ENCODE results near the gene TANC1.
"Not testable (repeated sequence)": the region's sequence is repeated elsewhere in the genome, so short reads cannot be mapped to it uniquely, and the experiment has no call there.

The TANC1 gene

DNA sequence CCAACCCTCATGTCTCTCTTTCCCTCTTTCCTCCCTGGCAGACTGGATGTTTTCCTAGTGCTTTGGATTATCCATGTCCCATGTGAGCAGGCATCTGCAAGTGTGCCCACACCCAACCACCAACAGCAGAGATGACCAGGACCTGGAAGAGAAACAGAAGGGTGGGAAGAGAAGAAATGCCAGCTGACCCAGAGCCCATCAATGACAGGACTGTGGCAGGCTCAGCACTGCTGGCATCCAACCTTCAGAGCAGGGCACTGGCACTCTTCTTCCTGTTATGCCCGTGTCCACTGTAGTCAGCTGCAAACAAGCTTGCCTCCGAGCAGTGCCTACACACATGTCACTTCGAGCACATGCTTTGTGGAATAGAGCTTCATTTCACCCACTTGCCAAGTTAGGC is 121.1 kb downstream of the TANC1 start:
- DNase-seq (ENCODE audit: low read depth), result no peak

DNA sequence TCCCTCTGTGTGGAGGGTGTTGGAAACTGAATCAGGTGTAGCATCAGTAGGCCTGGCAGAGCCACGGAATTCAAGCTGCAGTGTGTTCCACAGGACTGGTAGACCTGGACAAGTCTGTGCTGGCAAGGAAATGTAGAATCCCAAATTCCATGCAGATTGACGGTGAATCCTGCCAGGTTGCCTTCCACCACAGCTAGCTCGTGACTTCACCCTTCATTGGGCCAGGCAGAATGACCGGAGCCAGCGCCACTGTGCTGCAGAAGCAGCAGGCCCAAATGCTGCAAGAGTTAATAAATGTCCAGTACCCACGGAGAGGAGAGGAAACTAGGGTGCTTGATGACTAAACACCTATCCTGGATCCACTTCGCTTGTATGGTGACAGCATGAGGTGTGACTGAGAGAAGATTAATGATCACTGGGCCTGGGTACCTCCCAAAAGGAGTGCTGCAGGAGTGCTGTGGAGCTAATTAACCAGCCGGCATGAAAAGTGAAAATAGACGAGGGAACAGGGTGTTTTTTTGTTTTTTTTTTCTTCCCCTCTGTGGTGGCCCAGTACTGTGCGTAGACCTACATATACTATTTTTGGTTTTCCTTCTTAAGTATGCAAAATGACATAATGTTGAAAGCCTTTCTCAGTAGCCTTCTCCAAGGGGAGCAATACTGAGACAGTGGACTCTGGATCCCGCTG is 122.2 kb downstream of the TANC1 start:
- peak; percentile 53 for DNase-seq (ENCODE audit: low read depth)

DNA sequence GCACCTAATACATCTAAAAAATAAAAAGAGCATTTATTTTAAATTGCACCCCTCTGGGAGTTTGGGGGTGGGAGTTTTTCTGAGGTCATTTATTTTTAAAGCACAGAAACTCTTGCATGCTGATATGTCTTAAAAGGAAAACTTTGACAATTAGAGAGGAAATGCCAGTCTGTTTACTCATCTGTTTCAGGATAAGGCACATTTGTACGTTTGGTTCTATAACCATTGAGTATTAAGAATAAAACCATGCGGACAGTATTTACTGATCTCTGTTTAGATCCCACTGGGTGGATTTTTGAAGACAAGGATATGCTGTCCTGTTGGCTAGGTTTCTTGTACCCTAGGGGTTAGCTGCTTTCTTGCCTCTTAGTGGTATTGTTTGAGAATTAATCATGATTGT is 122.9 kb downstream of the TANC1 start:
- peak; percentile 81 for DNase-seq (ENCODE audit: low read depth)

DNA sequence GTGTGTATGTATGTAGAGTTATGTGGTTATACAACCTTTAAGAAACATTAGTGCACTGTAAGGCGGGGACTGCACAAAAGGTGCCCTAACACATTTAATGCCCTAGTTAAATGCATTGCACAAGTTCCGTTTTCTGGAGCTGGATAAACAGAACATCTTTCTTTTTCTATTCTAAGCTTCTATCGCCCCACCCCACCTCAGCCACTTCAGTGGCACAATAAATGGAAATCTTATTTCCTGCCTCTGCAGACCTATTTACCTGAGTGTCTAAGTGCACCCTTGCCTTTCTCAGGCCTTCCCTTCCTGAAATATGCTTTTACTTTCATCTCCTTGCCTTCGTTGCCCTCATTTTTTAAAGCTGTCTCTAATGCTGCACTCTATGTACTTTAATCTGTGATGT is 123.5 kb downstream of the TANC1 start:
- DNase-seq (ENCODE audit: low read depth), result no peak

DNA sequence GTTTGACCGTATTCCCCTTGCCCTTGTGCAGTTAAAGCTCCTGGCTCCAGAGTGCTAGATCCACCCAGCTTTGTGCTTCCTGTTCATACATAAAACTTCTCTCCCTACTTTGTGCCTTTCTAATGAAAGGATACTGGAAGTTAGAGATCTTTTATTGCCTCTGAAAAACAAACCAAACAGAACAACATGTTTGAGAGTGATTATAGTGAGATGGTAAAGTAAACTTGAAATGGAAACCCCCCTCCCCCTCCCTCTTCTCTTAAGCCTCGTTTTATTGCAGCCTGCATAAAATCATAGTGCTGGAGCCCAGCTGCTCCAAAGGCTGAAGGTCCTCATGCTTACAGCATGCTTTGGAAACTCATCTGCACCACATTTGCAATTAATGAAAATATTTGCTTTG is 125.1 kb downstream of the TANC1 start:
- no peak for DNase-seq (ENCODE audit: low read depth)

DNA sequence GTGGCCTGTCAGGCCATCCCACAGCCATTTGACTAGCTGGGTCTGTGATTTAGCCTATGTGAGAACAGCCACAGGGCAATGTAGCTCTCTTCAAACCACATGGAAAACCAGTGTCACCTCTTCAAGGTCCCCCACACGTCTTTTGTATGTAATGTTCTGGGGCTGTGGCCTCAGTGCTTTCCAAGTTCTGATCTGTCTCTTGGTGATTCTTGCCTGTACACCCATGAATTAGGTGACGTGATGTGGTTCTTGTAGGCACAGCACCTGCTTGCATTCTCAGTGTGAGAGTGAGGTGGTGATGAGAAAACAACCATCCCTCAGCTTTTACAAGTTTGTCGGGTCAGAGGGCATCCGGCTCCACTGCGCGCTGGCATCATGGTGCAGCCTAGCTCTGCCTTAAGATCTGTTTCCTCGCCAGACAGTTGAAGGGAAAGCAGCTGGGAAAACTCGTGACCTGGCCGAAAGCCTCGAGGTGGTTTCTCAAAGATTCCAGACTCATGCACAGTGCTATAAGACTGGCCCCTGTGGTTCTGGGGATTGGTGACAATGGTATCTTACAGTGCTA is 125.8 kb downstream of the TANC1 start:
- peak; percentile 28 for DNase-seq (ENCODE audit: low read depth)

DNA sequence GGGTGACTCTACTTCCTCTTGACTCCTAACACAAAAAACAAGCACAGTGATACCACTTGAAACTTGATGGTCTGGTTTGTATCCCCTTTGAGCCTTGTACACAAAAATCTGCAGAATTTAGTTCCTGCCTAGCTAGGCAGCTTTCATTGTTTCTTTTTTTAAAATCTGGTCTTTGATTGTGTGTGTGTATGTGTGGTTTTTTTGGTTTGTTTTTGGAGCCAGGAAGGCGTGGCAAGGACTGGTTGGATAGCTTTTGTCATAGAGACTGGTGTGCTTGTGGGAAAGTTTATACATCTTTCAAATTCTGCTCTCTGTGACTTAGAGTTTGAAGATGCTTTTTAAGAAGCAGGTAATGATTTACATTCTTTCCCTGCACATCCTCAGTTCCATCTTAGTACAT is 127.4 kb downstream of the TANC1 start:
- no peak for DNase-seq (ENCODE audit: low read depth)

- DNase-seq (ENCODE audit: low read depth), result not testable (repeated sequence)
These were observed 127.9 kb downstream of the TANC1 start for GRCh38 chr2:159096302-159096855.

GRCh38 chr2:159096901-159097300 is 128.5 kb downstream of the TANC1 start:
- no peak for DNase-seq (ENCODE audit: low read depth)

GRCh38 chr2:159098361-159098760 is 129.9 kb downstream of the TANC1 start:
- no peak for DNase-seq (ENCODE audit: low read depth)

- DNase-seq (ENCODE audit: low read depth), result peak; percentile 13
These were observed 130.5 kb downstream of the TANC1 start for GRCh38 chr2:159098921-159099411.

DNA sequence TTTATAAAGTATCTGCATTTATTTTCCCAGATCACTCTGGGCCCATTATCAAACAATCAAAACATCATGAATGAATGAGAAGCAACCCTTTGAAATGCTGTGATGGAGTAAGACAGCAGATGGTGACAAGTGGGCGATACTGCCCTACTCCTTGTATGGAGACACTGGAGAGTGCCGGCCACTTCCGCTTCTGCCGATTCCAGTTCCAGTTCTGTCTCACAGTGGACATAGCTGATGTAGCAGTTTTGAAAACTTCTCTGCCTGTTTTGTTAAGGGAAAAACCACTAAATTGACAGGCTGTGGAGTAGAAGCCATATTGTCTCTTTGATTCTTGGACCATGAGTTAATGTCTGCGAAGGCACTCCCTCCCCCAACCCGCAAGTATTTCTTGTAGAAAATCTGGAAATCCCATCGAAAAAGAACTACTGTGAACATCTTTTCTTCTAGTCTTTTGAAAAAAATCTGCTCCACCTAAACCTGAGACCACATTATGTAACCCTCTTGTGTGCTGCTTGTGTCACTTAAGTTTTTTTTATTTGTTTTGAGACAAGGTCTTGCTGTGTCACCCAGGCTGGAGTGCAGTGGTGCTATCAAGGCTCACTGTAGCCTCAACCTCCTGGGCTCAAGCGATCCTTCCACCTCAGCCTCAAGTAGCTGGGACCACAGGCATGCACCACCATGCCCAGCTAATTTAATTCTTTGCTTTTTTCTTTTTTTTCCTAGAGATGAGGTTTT is 133.5 kb downstream of the TANC1 start:
- no peak for DNase-seq (ENCODE audit: low read depth)

- DNase-seq (ENCODE audit: low read depth), result no peak
These were observed 135.0 kb downstream of the TANC1 start for GRCh38 chr2:159103411-159103810.

DNA sequence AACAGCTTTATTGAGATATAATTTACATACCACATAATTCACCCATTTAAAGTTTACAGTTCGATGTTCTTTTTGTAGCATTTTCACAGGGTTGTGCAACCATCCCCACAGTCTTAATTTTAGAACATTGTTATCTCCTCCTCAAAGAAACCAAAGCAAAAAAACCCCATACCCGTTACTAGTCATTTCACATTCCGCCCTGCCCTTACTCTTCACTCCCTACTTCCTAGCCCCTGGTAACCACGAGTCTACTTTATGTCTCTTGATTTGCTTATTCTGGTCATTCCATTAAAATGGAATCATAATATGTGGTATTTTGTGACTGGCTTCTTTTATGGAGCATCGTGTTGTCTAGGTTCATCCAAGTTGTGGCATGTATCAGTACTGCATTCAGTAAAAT is 137.7 kb downstream of the TANC1 start:
- DNase-seq (ENCODE audit: low read depth), result peak; percentile 22

- no peak for DNase-seq (ENCODE audit: low read depth)
These were observed 139.9 kb downstream of the TANC1 start for GRCh38 chr2:159108181-159108893.

DNA sequence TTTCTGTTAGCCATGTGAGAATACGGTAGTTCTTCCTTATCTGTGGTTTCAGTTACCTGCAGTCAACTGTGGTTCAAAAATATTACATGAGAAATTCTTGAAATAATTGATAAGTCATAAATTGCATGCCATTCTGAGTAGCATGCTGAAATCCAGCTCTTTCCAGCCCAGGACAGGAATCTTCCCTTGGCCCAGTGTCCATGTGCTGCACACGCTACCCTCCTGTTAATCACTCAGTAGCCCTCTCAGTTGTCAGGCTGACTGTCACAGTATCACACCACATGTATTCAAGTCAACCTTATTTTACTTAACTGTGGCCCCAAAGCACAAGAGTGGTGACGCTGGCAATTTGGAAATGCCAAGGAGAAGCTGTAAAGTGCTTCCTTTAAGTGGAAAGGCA is 141.1 kb downstream of the TANC1 start:
- no peak for DNase-seq (ENCODE audit: low read depth)

GRCh38 chr2:159110784-159111183 is 142.3 kb downstream of the TANC1 start:
- DNase-seq (ENCODE audit: low read depth), result no peak

GRCh38 chr2:159111346-159111927 is 143.0 kb downstream of the TANC1 start:
- DNase-seq (ENCODE audit: low read depth), result no peak

DNA sequence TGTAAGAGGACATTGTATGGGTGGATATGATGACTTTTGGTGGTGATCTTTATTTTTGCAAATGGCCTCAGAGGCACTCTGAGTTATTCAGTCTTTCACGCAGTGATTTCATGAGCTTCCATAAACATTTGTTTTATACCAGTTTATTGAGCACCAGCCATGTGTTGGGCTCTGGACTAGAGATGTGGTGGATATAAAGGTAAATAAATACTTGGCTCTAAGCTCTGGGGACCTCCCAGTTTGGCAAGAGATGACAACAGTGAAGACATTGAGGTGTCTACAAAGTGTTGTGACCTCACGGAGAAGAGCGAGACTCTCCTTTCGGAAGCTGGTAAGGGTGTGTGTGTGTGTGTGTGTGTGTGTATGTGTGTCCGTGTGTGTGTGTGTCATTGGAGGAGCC is 146.4 kb downstream of the TANC1 start:
- no peak for DNase-seq (ENCODE audit: low read depth)

DNA sequence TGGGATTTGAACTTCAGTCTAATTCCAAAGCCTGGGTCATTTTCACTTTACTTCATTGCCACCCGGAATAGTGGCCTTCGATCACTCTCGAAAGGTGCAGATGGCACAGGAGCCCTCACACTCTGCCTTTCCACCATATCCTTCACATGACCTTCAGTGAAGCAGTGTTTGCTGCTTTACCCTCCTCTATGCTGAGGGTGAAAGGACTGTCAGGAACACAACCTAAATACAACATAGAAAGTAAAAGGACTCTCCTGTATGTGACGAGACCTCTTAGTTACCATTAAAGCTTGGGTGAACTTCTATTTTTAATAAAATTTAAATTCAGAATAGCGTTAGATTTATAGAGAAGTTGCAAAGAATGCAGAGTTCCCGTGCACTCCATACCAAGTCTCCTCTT is 148.5 kb downstream of the TANC1 start:
- DNase-seq (ENCODE audit: low read depth), result no peak

DNA sequence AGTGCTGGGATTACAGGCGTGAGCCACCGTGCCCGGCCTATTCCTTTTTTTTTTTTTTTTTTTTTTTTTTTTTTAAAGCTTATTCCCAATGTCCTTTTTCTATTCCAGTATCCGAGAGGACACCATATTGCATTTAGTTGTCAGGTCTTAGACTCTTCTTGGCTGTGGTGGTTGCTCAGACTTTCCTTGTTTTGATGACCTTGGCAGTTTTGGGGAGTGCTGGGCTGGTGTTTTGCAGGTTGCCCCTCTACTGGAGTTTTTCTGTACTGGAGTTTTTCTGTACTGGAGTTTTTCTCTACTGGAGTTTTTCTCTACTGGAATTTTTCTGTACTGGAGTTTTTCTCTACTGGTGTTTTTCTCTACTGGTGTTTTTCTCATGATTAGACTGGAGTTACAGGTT is 149.2 kb downstream of the TANC1 start:
- DNase-seq (ENCODE audit: low read depth), result no peak
